GM23248 (cell line): ENCODE measurements around the gene CORO2B.

ENCODE experiments used
- EZH2 ChIP-seq: fragments of 200-600 bp; sonication (generic); IDR thresholded peaks from 2 replicates; pipeline ENCODE4 v1.6.1; 2018; ENCODE audit warnings: antibody characterized with exemption, mild to moderate bottlenecking; ENCODE audit not compliant: insufficient read depth, poor library complexity, severe bottlenecking
- EZH2phosphoT487 ChIP-seq: fragments of 200-600 bp; sonication (generic); IDR thresholded peaks from 2 replicates; pipeline ENCODE4 v1.6.1; 2018; ENCODE audit warnings: antibody characterized with exemption, moderate library complexity, mild to moderate bottlenecking, low read depth; ENCODE audit not compliant: insufficient read depth

DNA sequence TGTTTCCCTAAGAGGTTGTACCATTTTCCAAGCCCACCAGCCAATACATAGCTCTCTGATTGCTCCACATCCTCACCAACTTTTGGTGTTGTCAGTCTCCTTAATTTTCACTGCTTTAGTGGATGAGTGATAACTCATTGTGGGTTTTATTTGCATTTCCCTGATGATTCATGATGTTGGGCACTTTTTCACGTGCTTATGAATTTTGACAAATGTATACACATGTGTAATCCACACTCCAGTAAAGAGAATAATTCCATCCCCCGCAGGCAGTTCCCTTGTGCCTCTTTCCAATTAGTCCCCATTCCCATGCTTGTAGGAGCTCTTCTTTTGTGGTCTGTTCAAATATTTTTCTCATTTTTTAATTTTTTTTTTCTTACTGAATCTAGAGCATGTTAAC is 189.5 kb downstream of the CORO2B start:
- no peak for TF ChIP-seq EZH2
- TF ChIP-seq EZH2phosphoT487 = no peak
